OCI-LY3 (cell line): ENCODE measurements around the gene BBS2.

Experiments used
- H2AFZ ChIP-seq: fragments of 200-600, 300-600 bp; shearing (Covaris generic); 2 replicates; pipeline ENCODE4 v1.6.0; 2014; ENCODE audit warnings: antibody characterized with exemption, low read depth, low read length
- H3K27ac ChIP-seq: fragments of 200-600, 300-600 bp; sonication (generic); 2 replicates; pipeline ENCODE4 v1.5.1; 2014; ENCODE audit warnings: mild to moderate bottlenecking, low read length, moderate library complexity, mixed read lengths
- H3K27me3 ChIP-seq: fragments of 200-600, 300-600 bp; sonication (generic); 2 replicates; pipeline ENCODE4 v1.6.1; 2014; ENCODE audit warnings: low read depth, low read length, mixed read lengths
- H3K36me3 ChIP-seq: fragments of 200-600, 300-600 bp; sonication (generic); replicated peaks from 2 replicates; pipeline ENCODE3; 2014; ENCODE audit warnings: low read depth, low read length, mixed read lengths
- H3K4me1 ChIP-seq: fragments of 300-600, 200-600 bp; sonication (generic); 2 replicates; pipeline ENCODE4 v1.6.1; 2014; ENCODE audit warnings: low read length, mixed read lengths
- H3K4me2 ChIP-seq: fragments of 200-600, 300-600 bp; sonication (generic); 2 replicates; pipeline ENCODE4 v1.6.1; 2014; ENCODE audit warnings: low read length, mixed read lengths
- H3K4me3 ChIP-seq: fragments of 300-600, 200-600 bp; sonication (generic); 2 replicates; pipeline ENCODE4 v1.5.1; 2014; ENCODE audit warnings: antibody characterized with exemption, mild to moderate bottlenecking, low read length, moderate library complexity
- H3K79me2 ChIP-seq: fragments of 300-600, 200-600 bp; shearing (Covaris generic); 2 replicates; pipeline ENCODE4 v1.6.1; 2014; ENCODE audit warnings: mild to moderate bottlenecking, low read length, mixed read lengths
- H3K9ac ChIP-seq: fragments of 300-600, 200-600 bp; shearing (Covaris generic); 2 replicates; pipeline ENCODE4 v1.6.0; 2014; ENCODE audit warnings: mild to moderate bottlenecking, low read length, moderate library complexity
- H3K9me3 ChIP-seq: fragments of 200-600, 300-600 bp; shearing (Covaris generic); 2 replicates; pipeline ENCODE4 v1.6.1; 2014; ENCODE audit warnings: low read length, mixed read lengths; ENCODE audit not compliant: insufficient read depth
- H4K20me1 ChIP-seq: fragments of 200-600, 300-600 bp; sonication (generic); 2 replicates; pipeline ENCODE4 v1.6.1; 2016; ENCODE audit warnings: low read length, mixed read lengths; ENCODE audit not compliant: insufficient read depth
- EZH2phosphoT487 ChIP-seq: fragments of 200-600 bp; shearing (Covaris generic); IDR thresholded peaks from 2 replicates; pipeline ENCODE4 v1.6.1; 2018; ENCODE audit warnings: antibody characterized with exemption, mixed run types, low read depth
- TF ChIP-seq, protein P1 (sequence below): fragments of 200-600, 300-600 bp; sonication (generic); IDR thresholded peaks from 2 replicates; pipeline ENCODE4 v1.5.1; 2014; ENCODE audit warnings: antibody characterized with exemption, low read length, low read depth

The BBS2 gene

GRCh38 chr16:56513972-56514371, 5.9 kb downstream of the BBS2 start:
- H2AFZ ChIP-seq, result no peak overlapping the region
- no peaks in the 10 kb centered on the region for H3K9me3 ChIP-seq
- H3K4me1 ChIP-seq, result 0 out of 2 replicates have a peak, but pooled peaks cover 3% of the 10 kb centered on the region
- no peaks in the 10 kb centered on the region for H4K20me1 ChIP-seq
- peaks cover 3% of the 10 kb centered on the region for H3K36me3 ChIP-seq
- no peak overlapping the region for H3K9ac ChIP-seq
- no peak overlapping the region for H3K4me3 ChIP-seq
- no peaks in the 10 kb centered on the region for H3K27me3 ChIP-seq
- TF ChIP-seq EZH2phosphoT487, result no peak
- TF ChIP-seq, protein P1, sequence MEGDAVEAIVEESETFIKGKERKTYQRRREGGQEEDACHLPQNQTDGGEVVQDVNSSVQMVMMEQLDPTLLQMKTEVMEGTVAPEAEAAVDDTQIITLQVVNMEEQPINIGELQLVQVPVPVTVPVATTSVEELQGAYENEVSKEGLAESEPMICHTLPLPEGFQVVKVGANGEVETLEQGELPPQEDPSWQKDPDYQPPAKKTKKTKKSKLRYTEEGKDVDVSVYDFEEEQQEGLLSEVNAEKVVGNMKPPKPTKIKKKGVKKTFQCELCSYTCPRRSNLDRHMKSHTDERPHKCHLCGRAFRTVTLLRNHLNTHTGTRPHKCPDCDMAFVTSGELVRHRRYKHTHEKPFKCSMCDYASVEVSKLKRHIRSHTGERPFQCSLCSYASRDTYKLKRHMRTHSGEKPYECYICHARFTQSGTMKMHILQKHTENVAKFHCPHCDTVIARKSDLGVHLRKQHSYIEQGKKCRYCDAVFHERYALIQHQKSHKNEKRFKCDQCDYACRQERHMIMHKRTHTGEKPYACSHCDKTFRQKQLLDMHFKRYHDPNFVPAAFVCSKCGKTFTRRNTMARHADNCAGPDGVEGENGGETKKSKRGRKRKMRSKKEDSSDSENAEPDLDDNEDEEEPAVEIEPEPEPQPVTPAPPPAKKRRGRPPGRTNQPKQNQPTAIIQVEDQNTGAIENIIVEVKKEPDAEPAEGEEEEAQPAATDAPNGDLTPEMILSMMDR, result peak; percentile 85
- H3K27ac ChIP-seq, result no peak overlapping the region
- H3K4me2 ChIP-seq, result no peak overlapping the region
- H3K79me2 ChIP-seq, result no peaks in the 10 kb centered on the region

DNA sequence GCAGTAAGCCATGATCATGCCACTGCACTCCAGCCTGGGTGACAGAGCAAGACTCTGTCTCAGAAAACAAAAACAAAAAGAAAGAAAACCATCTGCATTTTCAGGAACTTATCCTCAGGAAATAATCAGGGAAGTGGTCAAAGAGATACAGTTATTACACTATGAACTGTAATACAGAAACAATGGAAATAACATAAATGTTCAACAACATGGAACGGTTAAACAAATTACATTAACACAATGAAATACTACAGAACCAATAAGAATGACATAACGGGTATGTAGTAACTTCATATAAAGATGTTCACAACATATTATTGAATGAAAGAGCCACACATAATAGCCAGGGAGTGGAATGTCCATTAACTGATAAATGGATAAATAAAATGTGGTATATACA, 6.7 kb downstream of the BBS2 start:
- Histone ChIP-seq H3K36me3 (peaks cover 3% of the 10 kb centered on the region), H3K4me2 (no peak overlapping the region), H3K4me1 (no peaks in the 10 kb centered on the region), H2AFZ (no peak overlapping the region), H3K27me3 (no peaks in the 10 kb centered on the region), H4K20me1 (no peaks in the 10 kb centered on the region), H3K27ac (no peak overlapping the region), H3K9me3 (no peaks in the 10 kb centered on the region), H3K79me2 (no peaks in the 10 kb centered on the region), H3K4me3 (no peak overlapping the region), H3K9ac (no peak overlapping the region)
- TF ChIP-seq, protein P1, result no peak
- no peak for TF ChIP-seq EZH2phosphoT487

- Histone ChIP-seq H3K79me2 (no peaks in the 10 kb centered on the region), H3K9me3 (no peaks in the 10 kb centered on the region), H3K36me3 (peaks cover 3% of the 10 kb centered on the region), H3K4me3 (no peak overlapping the region), H3K27me3 (no peaks in the 10 kb centered on the region), H3K27ac (no peak overlapping the region), H3K9ac (no peak overlapping the region), H3K4me2 (no peak overlapping the region), H3K4me1 (no peaks in the 10 kb centered on the region), H4K20me1 (no peaks in the 10 kb centered on the region), H2AFZ (no peak overlapping the region)
- TF ChIP-seq, protein P1, result no peak
- no peak for TF ChIP-seq EZH2phosphoT487
These were observed 7.8 kb downstream of the BBS2 start for GRCh38 chr16:56512025-56512424.

DNA sequence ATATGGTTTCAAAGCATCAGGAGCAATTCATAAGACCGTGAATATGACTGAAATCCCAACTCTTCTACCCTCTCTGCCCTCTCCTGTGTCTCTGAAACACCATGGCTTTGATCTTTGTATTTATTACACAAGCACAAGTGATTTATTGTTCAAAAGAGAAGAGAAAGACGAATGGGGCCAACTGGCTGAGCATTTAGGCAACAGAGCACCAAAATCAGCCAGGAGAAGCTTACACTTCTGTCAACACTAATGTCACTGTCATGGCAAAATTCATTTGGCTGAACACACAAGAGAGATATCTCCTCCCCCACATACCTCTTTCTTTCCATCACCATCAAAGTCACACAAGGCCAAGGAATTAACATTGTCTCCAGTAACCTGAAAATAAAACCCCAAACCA, 9.3 kb downstream of the BBS2 start:
- no peaks in the 10 kb centered on the region for H4K20me1 ChIP-seq
- H3K27me3 ChIP-seq, result no peaks in the 10 kb centered on the region
- H3K4me1 ChIP-seq, result no peaks in the 10 kb centered on the region
- no peak overlapping the region for H3K9ac ChIP-seq
- no peak overlapping the region for H2AFZ ChIP-seq
- no peak overlapping the region for H3K4me2 ChIP-seq
- no peak for TF ChIP-seq EZH2phosphoT487
- TF ChIP-seq, protein P1, result no peak
- no peak overlapping the region for H3K4me3 ChIP-seq
- no peaks in the 10 kb centered on the region for H3K79me2 ChIP-seq
- no peaks in the 10 kb centered on the region for H3K9me3 ChIP-seq
- peaks cover 3% of the 10 kb centered on the region for H3K36me3 ChIP-seq
- H3K27ac ChIP-seq, result no peak overlapping the region
